PC-9 (cell line): ENCODE measurements around the gene GGTLC2.
A peak's percentile ranks its signal among the peaks of the same experiment; 100 is the strongest.
"Not testable (repeated sequence)": the region's sequence is repeated elsewhere in the genome, so short reads cannot be mapped to it uniquely, and the experiment has no call there.

ENCODE experiments used
- EZH2 ChIP-seq: fragments of 200-600 bp; sonication (generic); IDR thresholded peaks from 2 replicates; pipeline ENCODE4 v1.8.0; 2017; ENCODE audit warnings: antibody characterized with exemption, low read depth
- TF ChIP-seq, protein P1 (sequence below): fragments of 200-600 bp; sonication (generic); conservative IDR thresholded peaks from 2 replicates; pipeline ENCODE4 v1.6.1; 2017; ENCODE audit warnings: mixed run types, antibody characterized with exemption, mild to moderate bottlenecking, moderate library complexity

GRCh38 chr22:22647952-22648351, 3.5 kb downstream of the GGTLC2 start:
- TF ChIP-seq, protein P1, sequence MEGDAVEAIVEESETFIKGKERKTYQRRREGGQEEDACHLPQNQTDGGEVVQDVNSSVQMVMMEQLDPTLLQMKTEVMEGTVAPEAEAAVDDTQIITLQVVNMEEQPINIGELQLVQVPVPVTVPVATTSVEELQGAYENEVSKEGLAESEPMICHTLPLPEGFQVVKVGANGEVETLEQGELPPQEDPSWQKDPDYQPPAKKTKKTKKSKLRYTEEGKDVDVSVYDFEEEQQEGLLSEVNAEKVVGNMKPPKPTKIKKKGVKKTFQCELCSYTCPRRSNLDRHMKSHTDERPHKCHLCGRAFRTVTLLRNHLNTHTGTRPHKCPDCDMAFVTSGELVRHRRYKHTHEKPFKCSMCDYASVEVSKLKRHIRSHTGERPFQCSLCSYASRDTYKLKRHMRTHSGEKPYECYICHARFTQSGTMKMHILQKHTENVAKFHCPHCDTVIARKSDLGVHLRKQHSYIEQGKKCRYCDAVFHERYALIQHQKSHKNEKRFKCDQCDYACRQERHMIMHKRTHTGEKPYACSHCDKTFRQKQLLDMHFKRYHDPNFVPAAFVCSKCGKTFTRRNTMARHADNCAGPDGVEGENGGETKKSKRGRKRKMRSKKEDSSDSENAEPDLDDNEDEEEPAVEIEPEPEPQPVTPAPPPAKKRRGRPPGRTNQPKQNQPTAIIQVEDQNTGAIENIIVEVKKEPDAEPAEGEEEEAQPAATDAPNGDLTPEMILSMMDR = peak; percentile 52
- not testable (repeated sequence) for TF ChIP-seq EZH2
